Inflammatory macrophage treated with lipopolysaccharide for 1 hour (primary cell): ENCODE results near the gene LCMT1.

Experiments
- DNase-seq, 2 donors: peaks; one replicate each; pipeline ENCODE4 v3.0.0-alpha.2; 2020 to 2022

LCMT1 gene

DNA sequence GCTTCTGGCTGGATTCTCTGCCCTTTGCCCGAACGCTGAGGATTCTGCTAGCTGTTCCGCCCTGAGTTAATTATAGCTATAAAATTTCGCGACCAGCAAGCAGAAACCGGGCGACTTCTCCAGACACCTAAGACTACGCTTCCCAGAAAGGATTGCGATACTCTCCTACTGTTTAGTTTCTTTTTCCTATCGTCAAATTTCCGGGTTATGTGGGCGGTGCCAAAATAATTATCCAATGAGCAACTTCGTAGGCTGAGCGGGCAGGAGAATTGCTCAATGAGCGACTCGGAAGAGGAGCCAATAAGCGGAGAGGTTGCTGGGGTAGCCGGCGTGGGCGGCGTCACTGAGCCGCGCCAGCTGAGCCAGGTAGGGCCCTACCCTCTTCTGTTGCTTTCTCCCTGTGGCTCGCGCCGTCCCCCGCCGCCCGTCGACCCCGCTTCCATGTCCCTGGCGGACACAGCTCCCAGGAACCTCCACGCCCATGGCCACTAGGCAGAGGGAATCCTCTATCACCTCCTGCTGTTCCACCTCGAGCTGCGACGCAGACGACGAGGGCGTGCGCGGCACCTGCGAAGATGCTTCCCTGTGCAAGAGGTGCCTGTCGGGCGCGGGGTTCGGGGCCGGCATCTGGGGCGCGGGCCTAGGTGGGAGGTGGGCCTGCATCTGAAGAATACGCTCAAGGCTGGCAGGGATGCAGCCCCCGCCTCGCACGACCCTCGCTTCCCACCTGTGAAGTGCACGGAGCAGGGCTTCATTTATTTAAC lies at the start of gene LCMT1:
TSS of gene LCMT1 (plus strand) at position 340 of the 764 bp plus-strand sequence. CDS start at position 482, 142 bp downstream.
- peak; percentile 99 for DNase-seq

DNA sequence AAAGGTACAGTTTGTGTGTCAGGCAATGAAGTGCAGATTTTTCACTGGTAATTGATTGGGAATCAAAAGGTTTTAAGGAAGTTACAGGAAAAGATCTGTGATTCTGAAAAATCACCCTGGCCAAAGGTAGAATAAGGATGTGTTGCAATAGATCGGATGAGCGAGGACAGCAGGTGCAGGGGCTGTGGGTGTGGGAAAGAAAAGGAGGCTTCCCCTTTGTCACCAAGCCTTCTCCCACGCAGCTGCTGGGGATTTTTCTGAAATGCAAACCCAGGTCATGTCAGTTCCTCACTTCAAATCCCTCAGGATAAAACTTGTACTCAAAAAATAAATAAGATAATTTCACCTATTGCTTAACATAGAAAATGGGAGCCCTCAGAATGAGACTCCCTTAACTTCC lies 48.4 kb upstream of the LCMT1 start:
- peak; percentile 73 to 92 for DNase-seq

DNA sequence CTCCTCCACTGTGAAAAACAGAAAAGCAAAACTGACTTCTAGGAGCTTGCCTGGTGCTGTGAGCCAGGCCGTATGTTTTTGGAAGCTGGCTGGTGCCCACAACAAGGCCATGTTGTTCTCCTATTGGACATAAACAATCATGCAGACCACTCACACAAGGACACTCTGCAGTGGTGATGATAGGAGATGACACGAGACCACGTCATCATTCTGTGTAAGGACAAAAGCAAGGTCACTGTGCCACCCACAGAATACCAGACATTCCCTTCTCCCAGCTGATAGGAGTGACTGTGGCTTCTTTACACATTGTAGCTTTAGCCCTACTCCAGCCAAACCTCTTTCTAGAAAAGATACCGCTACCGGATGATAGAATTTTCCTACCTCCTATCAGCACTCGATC lies 47.7 kb upstream of the LCMT1 start:
- peak in 1 of 2 donors; percentile 72 for DNase-seq

DNA sequence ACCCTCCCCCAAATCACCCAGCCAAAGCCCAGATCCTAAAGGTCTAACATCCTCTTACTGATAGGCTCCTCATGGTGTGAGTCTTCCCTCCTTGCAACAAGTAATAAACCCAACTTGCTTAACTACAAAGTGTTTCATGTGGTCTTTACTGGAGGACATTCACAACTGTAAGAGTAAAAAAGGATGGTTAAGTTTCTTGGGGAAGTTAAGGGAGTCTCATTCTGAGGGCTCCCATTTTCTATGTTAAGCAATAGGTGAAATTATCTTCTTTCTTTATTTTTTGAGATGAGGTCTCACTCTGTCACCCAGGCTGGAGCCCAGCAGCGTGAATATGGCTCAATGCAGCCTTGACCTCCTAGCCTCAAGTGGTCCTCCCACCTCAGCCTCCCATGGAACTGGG lies 47.3 kb upstream of the LCMT1 start:
- DNase-seq: peak in 1 of 2 donors; percentile 76

DNA sequence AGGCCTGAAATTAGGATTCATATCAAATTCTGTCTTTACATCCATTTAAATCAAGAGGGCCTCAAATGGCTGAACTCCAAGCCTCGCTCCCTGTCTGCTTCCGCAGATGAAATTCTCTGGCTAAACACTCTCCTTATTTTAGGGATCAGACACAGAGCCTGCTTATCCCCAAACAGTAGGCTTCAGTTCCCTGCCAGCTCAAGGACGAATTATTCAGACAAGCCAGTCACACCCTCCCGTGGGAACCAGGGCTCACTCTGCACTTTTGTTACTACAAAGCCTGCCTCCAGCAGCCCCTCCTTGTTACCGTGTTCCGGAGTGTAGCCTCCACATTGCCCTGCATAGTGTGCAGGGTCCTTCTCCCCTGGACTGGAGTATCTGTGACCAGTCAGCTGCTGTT lies 46.6 kb upstream of the LCMT1 start:
- DNase-seq: no peak

DNA sequence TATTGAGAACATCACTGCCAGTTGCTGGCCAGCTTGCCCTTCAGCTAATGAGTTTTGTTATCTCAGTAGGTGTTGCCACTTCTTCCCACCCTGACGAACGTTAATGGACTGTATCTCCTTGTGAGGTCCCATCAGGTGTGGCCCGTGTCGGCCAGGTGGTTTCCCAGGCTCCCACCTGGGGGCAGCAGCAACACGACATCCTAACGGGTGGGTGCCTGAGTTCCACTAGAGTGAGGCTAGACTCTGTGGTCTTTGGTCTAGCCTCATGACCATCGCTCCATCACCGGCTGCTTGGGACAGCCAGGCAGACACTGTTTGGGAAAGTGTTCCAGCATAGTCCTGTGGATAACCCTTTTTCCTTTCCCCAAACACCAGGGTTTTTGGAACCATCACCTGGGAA lies 45.6 kb upstream of the LCMT1 start:
- no peak for DNase-seq

DNA sequence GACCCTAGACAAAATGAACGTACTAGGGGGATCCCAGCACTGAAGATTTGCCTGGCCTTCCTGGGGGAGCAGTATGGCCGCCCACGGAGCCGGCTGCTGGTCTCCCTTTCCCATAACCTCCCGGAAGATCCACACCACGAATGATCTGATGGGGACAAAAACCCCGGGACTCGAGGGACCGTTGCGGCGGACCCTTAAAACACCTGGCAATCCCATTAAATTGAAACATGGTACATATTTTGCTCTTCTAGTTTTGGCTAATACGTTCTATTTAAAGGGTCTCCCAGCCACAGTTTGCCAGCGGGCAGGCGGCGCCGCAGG lies 45.2 kb upstream of the LCMT1 start:
- no peak for DNase-seq

DNA sequence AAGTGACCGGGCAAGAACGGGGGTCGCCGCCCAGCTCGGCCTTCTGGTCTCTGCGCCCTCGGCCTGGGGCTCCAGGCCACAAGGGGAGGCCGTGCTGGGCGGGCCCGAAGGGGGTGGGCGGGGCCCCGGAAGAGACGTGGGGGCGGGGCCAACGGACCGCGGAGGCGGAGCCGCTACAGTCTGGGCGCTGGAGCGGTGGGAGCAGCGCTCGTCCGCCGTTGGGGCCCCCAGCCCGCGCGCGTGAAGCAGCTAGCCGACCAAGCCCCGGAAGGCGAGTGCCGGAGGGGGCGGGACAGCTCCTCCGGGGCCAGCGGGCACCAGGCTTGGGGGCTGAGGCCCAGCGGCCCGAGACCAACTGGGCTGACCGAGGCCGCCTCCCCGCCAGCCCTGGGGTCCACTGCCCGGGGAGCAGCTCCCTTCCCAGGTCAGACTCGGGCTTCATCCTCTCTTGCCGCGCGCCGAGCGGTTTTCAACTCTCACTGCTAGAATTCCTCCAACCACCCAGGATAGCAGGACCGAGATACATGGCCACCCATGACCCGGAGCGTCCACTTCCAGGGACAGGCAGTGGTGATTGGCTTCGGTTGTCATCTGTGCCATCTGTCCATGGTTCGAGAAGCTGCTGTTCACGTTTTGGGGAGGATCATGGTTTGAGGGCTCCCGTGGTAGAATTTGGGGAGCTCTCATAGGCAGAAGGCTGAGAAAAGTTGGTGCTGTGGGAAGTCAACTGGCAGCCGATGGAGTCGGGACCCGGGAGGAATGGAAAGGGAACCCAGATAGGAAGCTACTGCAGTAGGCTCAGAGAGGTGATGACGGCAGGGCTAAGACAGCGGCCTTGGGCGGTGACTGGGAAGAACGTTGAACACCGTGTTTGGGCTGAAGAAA lies 44.6 kb upstream of the LCMT1 start:
- DNase-seq: peak; percentile 75 to 89

DNA sequence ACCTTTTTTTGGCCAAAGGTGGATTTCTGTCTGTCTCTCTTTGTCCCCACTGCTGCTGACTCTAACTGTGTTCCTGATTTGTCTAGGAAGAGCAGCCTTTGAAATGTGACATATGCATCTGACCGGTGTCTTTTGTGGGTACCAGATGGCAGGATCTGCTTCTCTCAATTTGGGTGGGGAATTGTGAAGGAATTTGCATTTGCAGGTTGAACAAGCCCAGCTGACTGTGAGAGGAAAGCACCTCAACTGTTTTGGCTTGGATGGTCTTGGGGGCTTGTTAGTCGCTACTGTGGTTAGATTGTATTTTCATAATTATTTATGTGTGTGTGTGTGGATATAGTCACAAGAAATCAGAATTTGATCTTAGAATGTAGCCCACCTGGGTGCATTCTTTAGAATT lies 37.7 kb upstream of the LCMT1 start:
- DNase-seq: no peak

DNA sequence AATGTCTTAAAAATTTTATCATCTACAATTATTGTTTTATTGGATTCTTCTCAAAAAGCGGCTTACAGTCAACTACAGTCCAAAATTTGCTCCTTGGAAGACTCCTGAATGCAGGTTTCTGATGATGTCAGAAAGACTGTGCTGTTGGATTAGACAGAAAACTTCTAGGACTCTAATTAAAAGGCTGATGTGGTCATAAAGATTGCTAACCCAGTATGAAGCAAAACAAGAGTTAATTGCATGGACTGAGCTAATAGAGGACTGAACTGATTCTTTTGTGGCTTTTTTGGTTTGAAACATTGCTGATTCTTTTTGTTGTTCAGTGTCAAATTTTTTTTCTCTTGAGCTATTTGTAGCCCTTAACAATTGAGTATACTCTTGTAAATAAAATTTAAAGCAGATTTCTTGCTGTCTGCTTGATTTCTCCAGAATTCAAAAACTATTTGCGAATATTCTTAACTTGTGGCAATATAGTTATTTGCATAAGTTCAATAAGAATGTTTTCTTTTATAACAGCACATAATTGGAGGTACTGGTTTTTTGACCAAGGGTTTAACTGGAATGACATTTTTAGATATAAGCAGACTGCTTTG lies 33.1 kb upstream of the LCMT1 start:
- DNase-seq: no peak

DNA sequence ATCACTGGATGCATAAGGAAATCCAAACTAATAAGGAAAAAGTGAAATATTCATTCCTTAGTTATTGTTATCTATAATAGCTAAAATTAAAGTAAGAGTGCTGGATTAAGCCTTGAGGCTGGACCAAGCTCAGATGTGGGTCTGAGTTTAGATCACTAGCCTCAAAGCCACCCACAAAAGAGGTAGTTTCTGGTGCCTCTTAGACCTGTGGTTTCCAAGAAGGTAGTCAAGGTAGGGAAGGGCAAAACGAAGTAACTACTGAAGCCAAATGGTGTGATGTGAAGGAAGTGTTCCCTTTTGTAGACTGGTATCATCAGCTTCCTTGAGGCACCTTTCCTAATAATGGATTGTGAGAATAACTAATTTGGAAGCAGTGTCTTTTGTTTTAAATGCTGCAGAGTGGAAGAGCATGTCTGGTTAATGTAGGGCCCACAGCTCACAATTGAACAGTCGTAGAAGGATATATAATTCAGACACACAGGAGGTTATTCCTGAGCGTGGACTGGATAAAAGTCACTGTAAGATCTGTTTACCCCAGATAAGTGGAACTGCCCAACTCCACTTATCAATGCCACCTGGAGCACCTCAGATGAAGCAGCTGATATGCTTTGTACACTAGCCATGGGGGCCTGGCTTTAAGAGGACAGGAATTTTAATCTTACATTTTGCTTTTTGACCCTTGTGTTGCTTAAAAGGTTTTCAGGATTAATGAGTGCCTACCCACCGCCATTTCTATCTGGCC lies 31.7 kb upstream of the LCMT1 start:
- no peak for DNase-seq

DNA sequence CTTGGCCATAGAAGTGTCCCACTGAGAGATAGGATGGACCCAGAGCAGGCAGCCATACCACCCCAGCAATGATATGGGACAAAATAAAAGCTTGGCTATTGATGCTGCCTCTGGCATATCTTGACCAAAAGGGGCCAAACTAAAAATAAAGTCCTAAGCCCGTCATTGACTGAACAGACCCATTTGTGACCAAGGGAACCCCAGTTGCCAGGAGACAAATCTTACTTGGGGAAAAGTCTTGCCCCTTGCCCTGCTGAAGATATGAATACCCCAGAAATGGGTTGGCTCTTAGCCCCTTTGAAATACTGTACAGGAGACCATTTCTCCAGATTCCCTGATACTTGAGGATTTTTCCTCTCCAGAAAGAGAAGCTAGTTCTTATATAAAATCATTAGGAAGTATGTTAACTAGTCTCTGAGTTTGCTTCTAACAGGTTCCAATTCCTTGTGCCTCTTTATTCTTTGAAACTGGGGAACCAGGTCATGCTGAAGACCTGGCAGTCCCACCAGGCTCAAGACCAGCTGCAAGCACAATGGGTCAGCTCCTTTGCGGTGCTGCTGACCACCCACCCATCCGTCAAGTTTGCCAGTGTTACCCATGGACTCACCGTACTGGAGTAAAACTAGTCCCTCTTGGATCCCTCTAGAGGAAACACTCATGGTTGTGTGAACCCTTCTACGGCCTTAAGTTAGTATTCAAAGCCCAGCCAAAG lies 31.0 kb upstream of the LCMT1 start:
- DNase-seq: no peak

DNA sequence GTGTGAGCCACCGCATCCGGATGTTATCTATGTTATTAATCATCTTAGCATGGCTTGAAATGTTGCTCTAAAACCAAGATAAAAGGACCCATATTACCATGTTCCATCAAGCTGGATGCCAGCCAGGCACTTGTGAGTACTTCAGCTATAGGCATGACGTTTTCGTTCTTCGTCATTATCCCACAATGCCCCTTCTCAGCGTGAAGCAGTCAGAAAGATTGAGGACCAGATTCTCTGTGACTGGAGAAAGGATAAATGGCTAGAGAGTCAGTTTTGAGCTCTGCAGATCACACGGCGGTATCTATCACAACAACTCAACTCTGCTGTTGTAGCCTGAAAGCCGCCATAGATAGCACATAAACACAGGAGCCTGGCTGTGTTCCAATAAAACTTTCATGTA lies 29.8 kb upstream of the LCMT1 start:
- no peak for DNase-seq

DNA sequence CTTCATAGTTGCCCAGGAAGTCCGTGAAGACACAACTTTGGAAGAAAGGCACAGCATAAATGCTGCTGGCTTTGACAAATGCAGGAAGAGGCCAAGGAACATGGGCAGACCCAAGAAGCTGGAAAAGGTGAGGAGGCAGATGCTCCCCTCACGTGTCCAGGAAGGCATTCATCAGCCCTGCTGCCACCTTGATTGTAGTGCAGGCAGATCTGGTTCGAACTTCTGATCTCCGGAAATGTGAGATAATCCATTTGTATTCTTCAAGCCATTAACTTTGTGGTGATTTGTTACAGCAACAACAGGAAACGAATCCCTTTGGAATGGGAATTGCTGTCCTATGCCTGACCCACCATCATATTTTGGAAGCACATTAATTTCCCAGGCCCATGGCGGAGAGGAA lies 28.5 kb upstream of the LCMT1 start:
- no peak for DNase-seq

DNA sequence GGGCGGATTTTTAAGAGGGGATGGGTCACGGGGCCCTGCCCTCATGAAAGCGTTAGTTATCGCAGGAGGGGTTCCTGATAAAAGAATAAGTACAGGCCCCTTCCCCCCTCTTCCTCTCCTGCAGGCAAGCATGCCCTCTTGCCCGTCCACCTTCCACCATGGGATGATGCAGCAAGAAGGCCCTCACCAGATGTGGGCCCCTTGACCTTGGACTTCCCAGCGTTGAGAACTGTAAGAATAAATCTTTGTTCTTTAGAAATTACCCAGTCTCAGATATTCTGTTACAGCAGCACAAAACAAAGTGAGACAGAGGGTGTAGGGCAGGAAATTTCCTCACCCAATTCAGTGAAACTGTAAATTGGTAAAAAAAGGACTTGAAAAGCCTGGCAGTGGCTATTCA lies 27.8 kb upstream of the LCMT1 start:
- DNase-seq: no peak

DNA sequence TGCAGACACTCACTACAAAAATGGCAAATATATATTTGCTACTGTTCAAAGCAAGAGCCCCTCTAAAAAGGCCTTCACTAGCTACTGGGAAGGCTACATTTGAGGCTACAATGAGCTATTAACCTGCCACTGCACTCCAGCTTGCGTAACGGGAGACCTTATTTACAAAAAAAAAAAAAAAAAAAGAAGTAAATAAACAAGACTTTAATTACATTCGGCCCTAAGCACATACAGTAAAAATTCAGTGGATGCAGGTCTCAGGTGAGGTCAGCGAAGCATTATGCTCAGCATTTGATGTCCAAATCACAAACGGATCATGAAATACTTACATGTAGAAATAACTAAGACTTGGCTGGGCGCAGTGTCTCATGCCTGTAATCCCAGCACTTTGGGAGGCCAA lies 26.7 kb upstream of the LCMT1 start:
- no peak for DNase-seq

DNA sequence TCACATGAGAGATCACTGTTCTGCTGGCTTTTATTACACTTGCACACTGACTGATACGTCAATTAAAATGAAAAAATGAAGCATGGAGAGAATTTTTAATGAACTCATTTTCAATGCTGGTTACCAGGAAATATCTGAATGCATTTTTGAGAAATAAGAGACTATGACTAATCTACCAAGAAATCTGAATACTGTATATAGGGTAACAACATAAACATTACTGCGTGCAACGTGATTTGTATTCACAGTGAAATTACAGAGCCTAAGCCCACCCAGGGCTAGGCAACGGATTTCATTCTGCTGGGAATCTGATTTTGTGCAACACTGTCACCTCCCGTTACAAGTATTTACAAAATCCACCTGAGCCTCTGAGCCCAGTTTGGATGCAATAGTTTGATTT lies 23.8 kb upstream of the LCMT1 start:
- no peak for DNase-seq

DNA sequence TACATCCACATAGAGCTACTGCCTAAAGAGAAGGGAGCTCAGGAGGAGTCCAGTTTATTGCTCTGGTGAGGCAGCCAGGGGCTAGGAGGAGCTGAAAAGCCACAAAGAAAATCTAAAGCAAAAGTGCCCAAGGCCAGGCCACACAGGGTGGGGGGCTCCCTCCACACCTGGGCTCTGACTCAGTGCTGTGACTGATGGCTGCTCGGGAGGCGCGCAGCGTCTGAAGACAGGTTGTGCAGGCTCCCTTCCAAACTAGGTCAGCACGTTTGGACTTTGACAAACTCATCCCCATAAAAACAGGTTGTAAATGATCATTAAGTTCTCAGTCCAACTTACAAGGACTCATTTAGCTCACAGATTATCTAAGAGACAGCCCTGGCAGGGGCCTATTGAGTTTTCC lies 22.2 kb upstream of the LCMT1 start:
- no peak for DNase-seq

DNA sequence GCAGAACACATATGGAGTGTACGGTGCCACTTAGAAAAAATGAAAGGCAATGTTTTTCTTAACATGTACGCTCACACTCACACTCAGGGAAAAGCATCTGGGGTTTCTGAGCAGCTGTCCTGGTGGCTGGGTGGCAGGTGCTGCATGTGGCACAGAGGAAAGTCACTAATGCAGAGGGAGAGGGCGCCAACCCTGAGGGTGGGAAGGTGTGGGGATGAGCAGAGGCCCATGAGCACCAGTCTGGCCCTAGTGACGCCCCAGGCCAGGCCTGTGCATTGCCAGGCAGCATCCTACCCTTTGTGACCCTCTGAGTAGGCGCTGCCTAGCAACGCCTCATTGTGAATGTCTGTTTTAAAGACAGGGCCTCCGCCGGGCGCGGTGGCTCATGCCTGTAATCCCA lies 19.1 kb upstream of the LCMT1 start:
- DNase-seq: no peak

DNA sequence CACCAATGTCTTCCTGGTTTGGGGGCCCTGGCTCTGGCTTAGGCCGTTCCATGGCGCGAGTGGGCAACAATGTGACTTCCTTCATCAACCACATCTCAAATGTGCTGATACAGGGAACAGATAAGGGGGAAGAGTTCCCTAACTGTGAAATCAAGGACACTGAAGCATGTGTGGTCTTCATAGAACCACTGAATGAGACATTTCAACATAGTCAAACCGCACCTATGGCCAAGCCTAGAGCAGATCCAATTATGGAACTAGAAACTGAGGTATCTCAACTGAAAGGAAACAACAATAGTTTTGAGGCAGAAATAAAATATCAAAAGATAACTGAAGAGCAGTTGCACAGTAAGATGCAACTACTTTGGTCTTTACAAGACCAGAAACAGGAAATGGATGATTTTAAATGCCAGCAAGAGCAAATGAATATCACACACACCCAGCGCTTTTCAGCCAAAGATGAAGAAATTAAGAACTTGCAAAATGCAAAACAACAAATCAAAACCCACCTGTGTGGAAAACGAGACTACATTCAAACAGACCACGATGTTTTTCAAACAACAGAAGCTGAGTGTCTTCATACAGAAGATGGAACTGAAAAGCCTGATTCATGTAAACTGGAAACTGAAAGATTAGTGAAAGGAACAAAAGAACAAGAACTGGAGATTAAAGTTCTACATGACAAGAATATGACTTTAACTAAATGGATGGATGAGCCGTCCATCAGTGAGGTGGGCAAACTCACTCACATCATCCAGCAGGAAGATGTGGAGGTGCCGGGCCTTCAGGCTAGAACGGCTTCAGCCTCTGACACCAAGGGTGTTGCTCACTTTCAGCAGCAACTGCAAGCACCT lies 18.1 kb upstream of the LCMT1 start:
- DNase-seq: no peak

DNA sequence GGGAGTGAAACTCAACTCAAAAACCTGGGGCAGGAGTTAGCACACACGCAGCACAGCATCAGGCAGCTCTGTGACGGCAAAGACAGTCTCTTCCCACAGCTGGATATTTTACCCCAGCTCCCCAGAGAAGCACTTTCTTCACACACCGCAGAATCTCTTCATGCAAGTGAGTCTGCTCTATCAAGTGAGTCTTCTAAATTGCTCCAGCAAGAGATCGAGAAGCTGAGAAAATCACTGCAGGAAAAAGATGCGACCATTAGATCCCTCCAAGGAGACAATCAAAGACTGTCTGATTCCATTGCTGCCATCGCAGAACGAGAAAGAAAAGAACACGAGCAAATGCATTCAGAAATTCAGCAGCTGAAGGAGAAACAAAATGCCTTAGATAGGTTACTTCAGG lies 16.9 kb upstream of the LCMT1 start:
- DNase-seq: no peak

DNA sequence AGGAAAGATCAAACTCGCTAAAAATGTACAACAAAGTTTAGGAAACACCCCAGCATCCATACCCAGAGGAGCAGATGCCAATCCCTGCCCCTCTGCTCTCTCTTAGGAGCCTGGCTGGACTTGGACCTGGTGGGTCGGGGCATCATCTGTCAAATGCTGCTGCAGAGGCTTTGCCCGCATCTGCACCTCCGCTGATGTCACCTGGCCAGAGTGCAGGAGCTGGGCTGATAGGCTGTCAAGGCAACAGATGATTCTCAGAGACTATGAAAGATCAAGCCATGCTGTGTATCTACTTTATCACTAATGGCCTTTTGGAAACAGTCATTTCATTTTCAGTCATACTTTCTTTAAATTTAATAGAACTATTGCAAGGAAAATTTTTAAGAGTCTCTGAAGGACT lies 15.9 kb upstream of the LCMT1 start:
- DNase-seq: no peak
